ENCODE data around the gene STIP1.

DNA sequence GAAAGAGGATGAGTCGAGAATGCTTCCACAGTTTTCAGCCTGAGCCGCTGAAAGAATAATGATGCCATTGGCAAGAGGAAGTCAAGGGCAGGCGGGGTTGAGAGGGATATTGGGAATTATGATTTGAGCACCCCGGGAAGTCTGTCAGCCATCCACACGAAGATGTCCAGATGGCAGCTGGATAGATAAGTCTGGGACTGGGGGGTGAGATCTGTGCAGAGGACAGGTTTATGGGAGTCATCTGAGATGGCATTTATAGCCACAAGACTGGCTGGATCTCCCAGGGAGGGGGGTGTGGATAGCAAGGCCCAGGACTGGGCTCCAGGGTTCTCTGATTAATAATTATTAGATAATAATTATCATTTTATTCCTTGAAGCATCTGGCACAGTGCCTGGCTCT is 5.1 kb upstream of the STIP1 start:
- TF ChIP-seq, protein P1, sequence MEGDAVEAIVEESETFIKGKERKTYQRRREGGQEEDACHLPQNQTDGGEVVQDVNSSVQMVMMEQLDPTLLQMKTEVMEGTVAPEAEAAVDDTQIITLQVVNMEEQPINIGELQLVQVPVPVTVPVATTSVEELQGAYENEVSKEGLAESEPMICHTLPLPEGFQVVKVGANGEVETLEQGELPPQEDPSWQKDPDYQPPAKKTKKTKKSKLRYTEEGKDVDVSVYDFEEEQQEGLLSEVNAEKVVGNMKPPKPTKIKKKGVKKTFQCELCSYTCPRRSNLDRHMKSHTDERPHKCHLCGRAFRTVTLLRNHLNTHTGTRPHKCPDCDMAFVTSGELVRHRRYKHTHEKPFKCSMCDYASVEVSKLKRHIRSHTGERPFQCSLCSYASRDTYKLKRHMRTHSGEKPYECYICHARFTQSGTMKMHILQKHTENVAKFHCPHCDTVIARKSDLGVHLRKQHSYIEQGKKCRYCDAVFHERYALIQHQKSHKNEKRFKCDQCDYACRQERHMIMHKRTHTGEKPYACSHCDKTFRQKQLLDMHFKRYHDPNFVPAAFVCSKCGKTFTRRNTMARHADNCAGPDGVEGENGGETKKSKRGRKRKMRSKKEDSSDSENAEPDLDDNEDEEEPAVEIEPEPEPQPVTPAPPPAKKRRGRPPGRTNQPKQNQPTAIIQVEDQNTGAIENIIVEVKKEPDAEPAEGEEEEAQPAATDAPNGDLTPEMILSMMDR (conservative IDR thresholded peaks at IDR 0.05; ENCODE audit: low read depth, low read length): no peak
- no peak for TF ChIP-seq EZH2 (IDR thresholded peaks at IDR 0.05; ENCODE audit: low read length, unreplicated experiment)
